Mesenchymal stem cell (in vitro differentiated cells and primary cell): ENCODE measurements around the gene DONSON.
A peak's percentile ranks its signal among the peaks of the same experiment; 100 is the strongest.

Experiments
- DNase-seq: peaks from one replicate; pipeline ENCODE4 v3.0.0-alpha.2; 2013
- H2AFZ ChIP-seq: one replicate; pipeline ENCODE4 v1.6.1; 2013; ENCODE audit warnings: low read depth, mild to moderate bottlenecking, control low read depth, inconsistent platforms, low read length, moderate library complexity
- H2AK5ac ChIP-seq: 2 replicates; pipeline ENCODE4 v1.6.1; 2013; ENCODE audit warnings: low read length, moderate library complexity, mild to moderate bottlenecking, inconsistent platforms; ENCODE audit not compliant: severe bottlenecking
- H2BK120ac ChIP-seq: one replicate; pipeline ENCODE4 v1.6.1; 2013; ENCODE audit warnings: low read depth, mild to moderate bottlenecking, inconsistent platforms, low read length, moderate library complexity
- H2BK12ac ChIP-seq, 2 experiments: one replicate each; pipeline ENCODE4 v1.6.1; 2013; ENCODE audit warnings: inconsistent platforms in 2 of 2, low read length in 2 of 2, mild to moderate bottlenecking in 2 of 2, moderate library complexity in 2 of 2, control low read depth in 1 of 2
- H2BK15ac ChIP-seq: one replicate; pipeline ENCODE4 v1.6.1; 2013; ENCODE audit warnings: mild to moderate bottlenecking, low read depth, inconsistent platforms; ENCODE audit not compliant: poor library complexity, severe bottlenecking
- H2BK5ac ChIP-seq: 2 replicates; pipeline ENCODE4 v1.6.1; 2013; ENCODE audit warnings: low read depth, mild to moderate bottlenecking, low read length, control low read depth, inconsistent platforms; ENCODE audit not compliant: poor library complexity, severe bottlenecking
- H3K14ac ChIP-seq, 2 experiments: one replicate each; pipeline ENCODE4 v1.6.1; 2013; ENCODE audit warnings: inconsistent platforms in 2 of 2, low read length in 2 of 2, control low read depth in 1 of 2, mild to moderate bottlenecking in 1 of 2, moderate library complexity in 1 of 2
- H3K18ac ChIP-seq, 2 experiments: one replicate each; pipeline ENCODE4 v1.6.1; 2013; ENCODE audit warnings: inconsistent platforms in 2 of 2, low read length in 2 of 2, control low read depth in 1 of 2, low read depth in 1 of 2, mild to moderate bottlenecking in 1 of 2
- H3K23ac ChIP-seq, 2 experiments: one replicate each; pipeline ENCODE4 v1.6.1; 2013; ENCODE audit warnings: inconsistent platforms in 2 of 2, low read length in 2 of 2, mild to moderate bottlenecking in 2 of 2, moderate library complexity in 2 of 2, control low read depth in 1 of 2
- H3K27ac ChIP-seq: 2 replicates; pipeline ENCODE4 v1.5.1; 2013; ENCODE audit warnings: mild to moderate bottlenecking, moderate library complexity, low read length, control low read depth, inconsistent platforms; ENCODE audit not compliant: poor library complexity, severe bottlenecking
- H3K27me3 ChIP-seq, 2 experiments: 2 replicates each; pipeline versions ENCODE4 v1.6.1 to v1.7.0; 2013; ENCODE audit warnings: low read length in 2 of 2, mild to moderate bottlenecking in 2 of 2, moderate library complexity in 2 of 2, control low read depth in 1 of 2, inconsistent platforms in 1 of 2; ENCODE audit not compliant: control insufficient read depth in 1 of 2, insufficient read depth in 1 of 2
- H3K36me3 ChIP-seq, 2 experiments: 2 replicates each; pipeline versions ENCODE4 v1.6.1 to v1.7.0; 2013; ENCODE audit warnings: low read length in 2 of 2, control low read depth in 1 of 2, inconsistent platforms in 1 of 2, low read depth in 1 of 2, mild to moderate bottlenecking in 1 of 2; ENCODE audit not compliant: insufficient read depth in 2 of 2, control insufficient read depth in 1 of 2
- H3K4ac ChIP-seq, 2 experiments: one replicate each; pipeline ENCODE4 v1.6.1; 2013; ENCODE audit warnings: inconsistent platforms in 2 of 2, low read length in 2 of 2, mild to moderate bottlenecking in 2 of 2, moderate library complexity in 2 of 2, control low read depth in 1 of 2, low read depth in 1 of 2
- H3K4me1 ChIP-seq: 2 replicates; pipeline ENCODE4 v1.6.1; 2013; ENCODE audit warnings: low read depth, low read length, control low read depth; ENCODE audit not compliant: control insufficient read depth, insufficient read depth
- H3K4me2 ChIP-seq: 2 replicates; pipeline ENCODE4 v1.6.1; 2013; ENCODE audit warnings: low read length, mild to moderate bottlenecking, inconsistent platforms; ENCODE audit not compliant: poor library complexity, severe bottlenecking
- H3K4me3 ChIP-seq, 2 experiments: 2 replicates each; pipeline versions ENCODE4 v1.5.1 to v1.7.0; 2013; ENCODE audit warnings: low read length in 2 of 2, mild to moderate bottlenecking in 2 of 2, control low read depth in 1 of 2, low read depth in 1 of 2; ENCODE audit not compliant: insufficient read depth in 1 of 2
- H3K79me1 ChIP-seq: replicated peaks from 2 replicates; pipeline ENCODE4 v1.6.1; 2013; ENCODE audit warnings: mild to moderate bottlenecking, control low read depth, low read length, inconsistent platforms; ENCODE audit not compliant: poor library complexity, severe bottlenecking
- H3K9ac ChIP-seq: 2 replicates; pipeline ENCODE4 v1.7.0; 2013; ENCODE audit warnings: mild to moderate bottlenecking, low read length, moderate library complexity
- H3K9me3 ChIP-seq: 2 replicates; pipeline ENCODE4 v1.7.0; 2013; ENCODE audit warnings: mild to moderate bottlenecking, low read length; ENCODE audit not compliant: control insufficient read depth
- H4K8ac ChIP-seq: one replicate; pipeline ENCODE4 v1.6.1; 2013; ENCODE audit warnings: inconsistent platforms, mild to moderate bottlenecking, low read length, moderate library complexity
- H4K91ac ChIP-seq: one replicate; pipeline ENCODE4 v1.6.1; 2013; ENCODE audit warnings: mild to moderate bottlenecking, low read length, inconsistent platforms
- WGBS: methylation state at CpG from one replicate; pipeline ENCODE4 v1.1.7; 2013; ENCODE audit warnings: mixed read lengths; 5-methylcytosine and 5-hydroxymethylcytosine counted together

DONSON gene

DNA sequence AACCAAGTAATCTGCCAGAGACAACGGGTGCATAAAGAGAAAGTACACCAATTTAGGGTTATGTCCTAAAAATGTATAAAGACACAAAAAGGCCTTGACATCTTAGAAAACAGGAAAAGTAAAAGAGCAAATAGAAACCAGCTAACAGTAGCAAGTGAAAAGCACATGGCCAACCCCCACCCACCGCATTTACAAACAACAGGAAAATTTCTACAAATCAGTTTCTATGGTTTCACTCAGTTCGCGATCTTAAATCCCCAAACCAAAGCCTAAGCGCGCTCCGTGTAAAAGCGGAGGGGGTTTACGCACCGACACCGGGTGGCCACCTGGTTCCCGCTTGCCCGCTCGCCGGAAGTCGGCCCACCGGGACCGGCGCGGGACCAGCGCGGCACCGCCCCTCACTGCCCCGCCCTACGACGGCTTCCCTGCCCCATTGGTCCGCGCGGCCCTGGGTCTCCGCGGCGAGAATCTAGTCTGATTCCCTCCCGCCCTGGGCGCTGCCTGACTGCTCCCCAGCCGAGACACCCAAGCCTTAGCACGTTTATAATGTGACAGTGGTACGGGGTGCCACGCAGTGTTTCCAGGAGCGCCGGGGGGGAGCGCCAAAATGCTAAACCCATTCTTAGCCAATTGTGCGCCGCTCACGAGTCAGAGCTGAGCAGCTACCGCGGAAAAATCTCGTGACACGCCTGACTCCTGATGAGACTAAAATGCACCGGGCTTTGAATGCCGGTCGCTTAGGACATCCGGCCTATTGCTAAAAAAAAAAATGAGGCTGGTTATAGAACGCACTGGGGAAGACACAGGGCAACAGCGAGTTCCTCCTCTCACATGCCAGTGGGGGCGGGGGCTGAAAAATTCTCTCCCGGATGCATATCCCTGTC is 46.5 kb downstream of the DONSON start, which contains the start of gene GART:
GART (minus strand) TSS at position 362 of the 884 bp plus-strand sequence. CDS start 2,802 bp downstream, outside the sequence.
- Histone ChIP-seq H3K14ac (peak within 1 kb of the TSS in 1 of 2 experiments; percentile 86), H4K91ac (peak within 1 kb of the TSS; percentile 58), H2AFZ (peak within 1 kb of the TSS; percentile 53), H2BK15ac (no peak within 1 kb of the TSS), H3K4ac (peak within 1 kb of the TSS; percentile 85 to 99), H3K4me3 (peak within 1 kb of the TSS; percentile 73 to 98), H2BK120ac (no peak within 1 kb of the TSS), H2BK12ac (peak within 1 kb of the TSS in 1 of 2 experiments; percentile 49), H3K18ac (peak within 1 kb of the TSS; percentile 83 to 89), H3K27ac (peak within 1 kb of the TSS; percentile 98), H3K79me1 (peaks cover 2% of the 10 kb centered on the region), H3K4me2 (peak within 1 kb of the TSS; percentile 82), H3K9ac (peak within 1 kb of the TSS; percentile 100), H3K9me3 (no peaks in the 10 kb centered on the region), H3K23ac (peak within 1 kb of the TSS in 1 of 2 experiments; percentile 70), H3K36me3 (peaks cover 8 to 29% of the 10 kb centered on the region in 2 experiments), H3K4me1 (peaks cover 3% of the 10 kb centered on the region), H4K8ac (peak within 1 kb of the TSS; percentile 90), H2BK5ac (peak within 1 kb of the TSS; percentile 96), H2AK5ac (peak within 1 kb of the TSS; percentile 69), H3K27me3 (no peaks in the 10 kb centered on the region)
- DNase-seq, result peak; percentile 88
- under 1% methylated on average over 55 of the region's 56 CpGs for WGBS

DNA sequence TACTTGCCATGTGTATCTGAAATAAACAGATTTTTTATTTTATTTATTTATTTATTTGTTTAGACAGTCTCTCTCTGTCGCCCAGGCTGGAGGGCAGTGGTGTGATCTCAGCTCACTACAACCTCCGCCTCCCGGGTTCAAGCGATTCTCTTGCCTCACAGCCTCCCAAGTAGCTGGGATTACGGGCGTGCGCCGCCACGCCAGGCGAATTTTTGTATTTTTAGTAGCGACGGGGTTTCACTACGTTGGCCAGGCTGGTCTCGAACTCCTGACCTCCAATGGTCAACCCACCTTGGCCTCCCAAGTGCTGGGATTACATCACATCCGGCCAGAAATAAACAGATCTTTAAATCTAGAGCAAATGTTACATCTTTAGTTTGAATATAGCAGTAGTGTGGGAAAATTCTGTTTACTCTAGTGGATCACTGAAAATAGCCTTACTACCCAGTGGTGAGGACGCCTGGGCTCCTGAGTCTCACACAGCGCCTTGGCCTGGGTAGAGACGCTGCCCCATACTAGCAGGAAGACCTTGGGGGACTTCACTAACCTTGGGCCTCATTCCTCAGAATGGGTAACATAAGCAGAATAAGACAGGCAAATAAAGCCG is 47.3 kb downstream of the DONSON start:
- Histone ChIP-seq H3K27ac (peak overlapping the region; percentile 79), H3K4me2 (peak overlapping the region; percentile 82), H2BK12ac (no peak overlapping the region), H4K91ac (no peak overlapping the region), H3K27me3 (no peaks in the 10 kb centered on the region), H3K9me3 (no peaks in the 10 kb centered on the region), H3K4ac (peak overlapping the region in 1 of 2 experiments; percentile 95), H2AK5ac (no peak overlapping the region), H3K18ac (peak overlapping the region in 1 of 2 experiments; percentile 72), H3K79me1 (peaks cover 6% of the 10 kb centered on the region), H3K9ac (peak overlapping the region; percentile 100), H3K4me3 (peak overlapping the region; percentile 59 to 98), H2AFZ (no peak overlapping the region), H3K23ac (no peak overlapping the region), H2BK5ac (no peak overlapping the region), H2BK120ac (no peak overlapping the region), H2BK15ac (no peak overlapping the region), H3K36me3 (peaks cover 7 to 32% of the 10 kb centered on the region in 2 experiments), H3K4me1 (peaks cover 3% of the 10 kb centered on the region), H4K8ac (no peak overlapping the region), H3K14ac (no peak overlapping the region)
- 66% methylated on average over 14 of the region's 19 CpGs for WGBS
- DNase-seq, result peak; percentile 63

DNA sequence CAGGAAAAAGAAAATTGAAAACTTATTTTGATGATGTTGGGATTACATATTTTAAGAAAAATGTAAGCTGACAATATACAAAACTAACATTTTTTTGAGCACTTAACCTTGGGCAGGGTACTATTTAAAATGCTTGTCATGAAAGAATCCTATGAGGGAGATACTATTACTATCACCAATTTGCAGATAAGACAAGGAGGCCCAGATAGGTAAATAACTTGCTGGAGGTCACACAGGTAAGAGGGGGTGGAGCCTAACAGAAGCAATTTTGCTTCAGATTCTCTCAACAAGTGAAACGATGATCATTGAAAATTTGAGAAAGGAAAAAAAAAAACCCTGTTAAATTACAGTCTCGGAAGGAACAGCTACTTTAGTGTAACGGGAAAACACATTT is 47.8 kb downstream of the DONSON start:
- 70% methylated on average over 1 of the region's 3 CpGs for WGBS
- H4K91ac ChIP-seq, result no peak overlapping the region
- H3K14ac ChIP-seq, result no peak overlapping the region
- no peak for DNase-seq
- peaks cover 3% of the 10 kb centered on the region for H3K4me1 ChIP-seq
- H3K9ac ChIP-seq, result peak overlapping the region; percentile 100
- peaks cover 11% of the 10 kb centered on the region for H3K79me1 ChIP-seq
- no peak overlapping the region for H2BK15ac ChIP-seq
- H2AK5ac ChIP-seq, result no peak overlapping the region
- no peak overlapping the region for H2AFZ ChIP-seq
- H3K4ac ChIP-seq, result no peak overlapping the region
- H4K8ac ChIP-seq, result no peak overlapping the region
- peak overlapping the region; percentile 45 for H3K4me2 ChIP-seq
- no peak overlapping the region for H2BK12ac ChIP-seq
- H2BK5ac ChIP-seq, result no peak overlapping the region
- no peaks in the 10 kb centered on the region for H3K9me3 ChIP-seq
- peaks cover 10 to 35% of the 10 kb centered on the region in 2 experiments for H3K36me3 ChIP-seq
- no peak overlapping the region for H3K18ac ChIP-seq
- H3K4me3 ChIP-seq, result peak overlapping the region in 1 of 2 experiments; percentile 98
- H2BK120ac ChIP-seq, result no peak overlapping the region
- H3K27me3 ChIP-seq, result no peaks in the 10 kb centered on the region
- no peak overlapping the region for H3K27ac ChIP-seq
- no peak overlapping the region for H3K23ac ChIP-seq

GRCh38 chr21:33539616-33540015 is 48.9 kb downstream of the DONSON start:
- H3K27me3 ChIP-seq, result no peaks in the 10 kb centered on the region
- no peak overlapping the region for H3K23ac ChIP-seq
- no peaks in the 10 kb centered on the region for H3K9me3 ChIP-seq
- no peak overlapping the region for H3K4me2 ChIP-seq
- H2AFZ ChIP-seq, result no peak overlapping the region
- H3K4ac ChIP-seq, result no peak overlapping the region
- H3K27ac ChIP-seq, result no peak overlapping the region
- no peak overlapping the region for H2AK5ac ChIP-seq
- H2BK120ac ChIP-seq, result no peak overlapping the region
- H3K4me3 ChIP-seq, result no peak overlapping the region
- H3K14ac ChIP-seq, result no peak overlapping the region
- H3K9ac ChIP-seq, result peak overlapping the region; percentile 100
- WGBS, result 100% methylated on average over 2 of the region's 4 CpGs
- H3K36me3 ChIP-seq, result peaks cover 13 to 46% of the 10 kb centered on the region in 2 experiments
- no peak overlapping the region for H3K18ac ChIP-seq
- H2BK15ac ChIP-seq, result no peak overlapping the region
- H4K91ac ChIP-seq, result no peak overlapping the region
- no peak overlapping the region for H2BK5ac ChIP-seq
- no peak overlapping the region for H4K8ac ChIP-seq
- H2BK12ac ChIP-seq, result no peak overlapping the region
- DNase-seq, result no peak
- H3K4me1 ChIP-seq, result peaks cover 3% of the 10 kb centered on the region
- H3K79me1 ChIP-seq, result peaks cover 12% of the 10 kb centered on the region
